HG03095 (cell line): ENCODE measurements around the gene TTC34.

Experiments
- ATAC-seq: cut with Tn5 transposase; IDR thresholded peaks from one replicate; pipeline ENCODE4 v1.9.1; 2021; ENCODE audit warnings: moderate library complexity; ENCODE audit not compliant: unreplicated experiment

The TTC34 gene

DNA sequence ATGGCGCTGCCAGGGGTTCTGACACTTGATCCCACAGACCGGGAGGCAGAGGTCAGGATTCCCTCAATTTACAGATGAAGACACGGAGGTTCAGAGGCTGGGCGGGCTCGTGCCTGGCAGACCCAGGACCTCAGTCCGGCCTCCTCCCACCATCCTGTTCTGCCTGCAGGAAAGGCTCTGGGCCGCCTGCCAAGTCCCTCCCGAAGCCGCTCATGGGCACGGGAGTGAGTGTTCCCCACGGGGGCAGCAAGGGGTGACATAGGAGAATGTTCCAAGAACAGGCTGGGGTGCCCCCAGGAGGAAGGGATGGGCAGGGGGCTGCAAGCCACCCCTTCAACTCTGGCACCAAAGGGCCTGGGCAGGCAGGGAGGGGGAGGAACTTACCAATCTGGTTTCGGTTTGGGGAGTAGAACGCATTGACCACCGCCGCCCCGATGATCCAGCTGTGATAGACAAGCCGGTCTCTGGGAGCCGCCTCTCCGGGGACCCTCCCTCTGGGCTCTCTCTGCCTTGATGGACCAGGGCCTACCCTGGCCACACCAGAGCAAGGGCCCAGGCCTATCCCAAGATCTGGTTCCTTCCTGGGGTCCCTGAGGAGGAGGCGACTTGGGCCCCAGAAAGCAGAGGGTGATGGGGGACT is 207.4 kb downstream of the TTC34 start:
- no peak for ATAC-seq

DNA sequence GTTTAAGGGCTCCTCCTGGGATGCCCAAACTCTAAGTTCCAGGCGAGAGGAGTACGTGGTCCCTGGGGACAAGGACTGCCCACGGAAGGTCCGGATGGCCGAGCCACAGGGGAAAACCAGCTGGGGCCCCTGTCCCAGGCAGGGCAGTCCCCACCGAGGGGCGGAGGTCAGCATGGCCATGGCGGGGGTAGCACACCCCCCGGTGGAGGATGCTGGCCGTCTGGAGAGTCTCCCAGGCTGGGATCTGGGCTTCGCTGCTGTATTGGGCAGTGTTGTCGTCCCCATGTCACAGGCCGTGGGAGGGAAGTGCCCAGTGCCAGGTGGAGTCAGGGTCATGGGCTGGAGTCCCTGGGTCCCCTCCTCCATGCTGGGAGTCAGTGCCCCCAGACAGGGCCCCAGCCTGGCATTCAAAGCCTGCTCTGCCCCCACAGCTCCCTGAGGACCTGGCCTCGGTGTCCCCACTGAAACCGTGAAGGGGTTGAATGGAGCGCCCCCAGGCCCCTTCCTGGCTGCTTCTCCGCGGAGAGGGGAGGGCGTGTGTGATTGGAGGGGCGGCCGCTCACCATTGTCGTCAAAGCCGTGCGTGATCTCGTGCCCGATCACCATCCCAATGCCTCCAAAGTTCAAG is 208.1 kb downstream of the TTC34 start:
- no peak for ATAC-seq

DNA sequence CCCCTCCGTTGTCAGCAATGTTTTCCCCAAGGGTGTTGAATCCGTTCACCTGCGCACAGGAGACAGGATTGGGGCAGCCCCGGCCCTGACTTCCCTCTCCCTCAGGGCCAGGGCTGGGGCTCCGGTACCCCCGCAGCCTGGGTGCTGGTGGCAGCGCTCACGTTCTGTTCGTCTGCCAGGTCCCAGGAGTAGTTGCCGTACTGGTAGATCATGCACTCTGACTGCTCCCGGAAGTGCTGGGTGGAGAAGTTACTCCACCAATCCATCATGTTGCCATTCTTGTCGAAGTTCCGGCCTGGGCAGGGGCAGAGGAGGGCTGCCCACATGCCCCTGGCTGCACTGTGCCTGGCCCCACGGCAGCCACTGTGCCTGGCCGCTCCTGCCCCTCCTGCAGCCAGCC is 208.8 kb downstream of the TTC34 start:
- no peak for ATAC-seq

DNA sequence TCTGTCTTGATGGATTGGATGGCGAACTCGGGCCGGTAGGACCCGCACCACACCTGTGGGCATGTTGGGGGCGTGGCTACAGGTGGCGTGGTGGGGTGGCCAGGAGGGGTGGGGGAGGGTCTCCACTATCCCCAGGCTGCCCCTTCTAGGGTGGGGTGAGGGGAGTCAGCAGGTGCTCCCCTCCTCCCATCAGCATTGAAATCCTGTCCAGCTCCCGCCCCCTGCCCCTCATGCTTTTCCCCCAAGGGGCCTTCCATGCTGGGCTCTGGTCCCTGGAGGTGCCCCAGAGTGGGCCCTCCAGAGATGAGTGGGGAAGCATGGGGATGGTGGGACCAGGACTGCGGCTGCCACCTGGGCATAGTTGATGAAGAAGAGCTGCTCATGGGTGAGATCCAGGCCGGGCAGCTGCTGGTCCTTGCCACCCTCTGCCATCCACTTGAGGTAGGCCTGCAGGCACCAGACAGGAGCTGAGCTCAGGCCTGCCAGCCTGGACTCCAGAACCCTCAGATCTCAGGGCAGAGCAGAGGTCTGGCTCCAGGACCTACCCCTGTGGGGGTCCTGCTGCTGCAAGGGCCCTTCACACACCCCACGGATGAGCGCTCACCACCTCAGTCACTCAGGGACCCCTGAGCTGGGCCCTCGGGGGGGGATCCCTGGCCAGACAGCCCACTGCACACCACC is 209.8 kb downstream of the TTC34 start:
- ATAC-seq: no peak

DNA sequence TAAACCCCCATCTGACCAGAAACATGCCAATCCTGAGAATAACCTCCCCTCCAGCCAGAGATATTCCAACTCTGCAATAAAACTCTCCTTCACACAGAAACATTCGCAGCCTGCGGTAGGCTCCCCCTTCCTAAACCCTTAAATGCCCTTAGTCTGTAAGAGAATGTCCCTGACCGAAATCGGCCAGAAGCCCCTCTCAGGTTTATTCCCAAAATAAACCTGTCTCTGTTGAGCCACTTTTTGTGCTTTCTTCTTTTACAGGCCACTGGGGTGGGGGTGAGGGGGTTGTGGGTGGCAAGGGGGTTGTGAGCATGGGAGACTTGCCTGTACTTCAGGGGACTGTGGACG is 210.3 kb downstream of the TTC34 start:
- no peak for ATAC-seq

DNA sequence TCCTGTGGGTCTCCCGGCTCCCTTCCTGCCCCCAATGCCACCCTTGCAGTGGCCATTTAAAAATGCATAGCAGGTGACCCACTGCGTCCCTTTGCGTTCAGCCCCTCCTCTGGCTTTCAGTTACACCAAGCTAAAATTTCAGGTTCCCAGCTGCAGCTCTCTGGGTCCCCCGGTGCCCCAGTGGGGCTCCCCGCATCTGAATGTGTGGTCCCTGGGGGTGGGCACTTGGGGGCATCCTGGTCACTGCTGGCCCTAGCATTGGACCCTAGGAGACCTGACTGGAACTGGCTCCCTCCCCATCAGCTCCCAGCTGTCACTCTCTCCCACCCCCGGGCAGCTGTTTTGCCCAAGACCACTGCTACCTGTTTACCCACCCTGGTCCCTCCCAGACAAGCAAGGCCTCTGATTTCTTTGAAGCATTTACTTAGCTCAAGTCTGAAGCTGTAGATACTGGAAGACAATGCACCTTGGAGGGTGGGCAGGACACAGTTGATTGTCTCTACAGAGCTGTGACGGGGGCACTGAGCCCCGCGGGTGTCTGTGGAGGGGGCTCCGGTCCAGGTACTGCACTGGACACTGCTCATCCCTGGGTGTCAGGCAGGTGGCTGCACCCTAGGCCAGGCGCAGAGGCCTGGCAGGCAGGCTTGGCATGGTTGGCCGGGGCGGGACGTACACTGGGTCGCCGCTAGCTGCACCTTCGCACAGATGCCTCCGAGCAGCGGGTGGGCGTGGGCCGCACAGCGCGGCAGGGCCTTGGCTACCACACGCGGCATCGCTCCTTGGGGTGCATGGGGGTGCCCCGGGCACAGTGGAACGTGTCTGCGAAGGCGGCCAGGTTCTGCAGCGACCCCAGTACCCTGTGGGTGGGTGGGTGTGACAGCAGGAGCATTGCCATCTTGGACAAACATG is 211.0 kb downstream of the TTC34 start:
- ATAC-seq: no peak

DNA sequence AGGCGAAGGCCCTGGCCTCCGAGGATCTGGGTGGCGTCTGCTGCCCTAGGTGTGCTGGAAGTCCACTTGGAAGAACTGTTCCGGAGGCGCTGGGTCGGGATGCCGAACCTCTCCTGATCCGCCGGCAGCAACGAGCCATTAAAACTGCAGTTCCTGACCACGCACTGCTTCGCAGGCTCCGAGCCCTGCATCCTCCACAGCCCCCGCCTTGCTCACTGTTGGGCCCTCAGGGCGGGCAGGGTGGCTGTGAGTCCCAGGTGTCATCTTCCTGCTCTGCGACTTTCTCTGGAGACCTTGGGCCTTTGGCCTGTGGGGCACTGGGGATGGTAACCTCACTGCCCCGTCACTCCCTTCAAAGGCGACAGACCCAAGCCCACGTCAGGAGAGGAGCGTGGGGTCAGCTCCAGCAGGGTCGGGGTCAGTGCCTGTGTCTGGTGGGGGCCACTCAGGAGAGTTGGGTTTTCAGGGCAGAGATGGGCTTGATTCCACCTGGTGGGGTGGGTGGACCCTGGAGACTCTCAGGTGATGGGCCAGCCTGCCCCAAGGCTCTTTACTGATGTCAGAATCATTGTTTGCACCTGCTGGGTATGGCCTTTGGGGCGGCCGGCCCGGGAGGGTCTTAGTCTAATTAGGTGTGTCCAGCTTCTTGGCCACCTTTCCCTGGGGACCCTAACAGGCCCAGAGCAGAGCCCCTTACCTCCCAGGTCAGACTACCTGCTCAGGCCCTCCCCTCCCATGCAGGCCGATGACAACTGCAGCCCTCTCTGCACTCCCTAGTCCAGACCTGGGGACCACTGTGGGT is 211.9 kb downstream of the TTC34 start:
- no peak for ATAC-seq

DNA sequence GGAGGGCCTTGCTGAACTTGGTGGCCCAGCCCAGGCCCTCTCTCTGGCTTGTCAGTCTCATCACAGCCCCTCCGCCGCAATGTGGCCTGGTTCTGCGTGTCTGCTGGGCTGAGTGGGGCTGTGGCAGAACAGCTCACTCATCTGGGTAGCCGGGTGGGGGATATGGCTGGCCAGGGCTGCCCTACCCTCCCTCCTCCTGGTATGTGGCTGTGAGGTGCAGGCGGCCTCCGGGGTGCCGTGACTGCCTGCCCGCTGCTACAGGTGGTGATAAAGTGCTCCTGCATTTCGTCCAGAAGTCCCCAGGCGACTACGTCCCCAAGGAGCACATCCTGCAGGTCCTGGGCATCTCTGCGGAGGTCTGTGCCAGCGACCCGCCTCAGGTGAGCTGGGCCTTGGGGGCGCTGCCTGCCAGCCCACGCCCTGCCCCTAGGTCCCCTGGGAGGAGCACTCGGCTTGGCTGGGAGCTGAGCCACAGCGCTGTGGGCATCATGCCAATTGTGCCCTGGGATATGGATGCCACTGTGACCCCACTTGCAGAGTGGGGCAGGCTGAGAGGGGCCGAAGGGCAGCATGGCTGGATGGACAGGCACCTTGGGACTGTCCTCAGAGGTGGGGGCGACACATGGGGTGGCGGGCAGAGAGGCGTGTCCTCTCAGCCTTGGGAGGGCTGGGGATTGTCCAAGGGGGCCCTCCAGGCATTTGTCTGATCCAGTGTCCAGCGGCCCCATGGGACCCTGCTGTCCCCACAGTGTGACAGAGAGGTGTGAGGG is 212.6 kb downstream of the TTC34 start:
- no peak for ATAC-seq

DNA sequence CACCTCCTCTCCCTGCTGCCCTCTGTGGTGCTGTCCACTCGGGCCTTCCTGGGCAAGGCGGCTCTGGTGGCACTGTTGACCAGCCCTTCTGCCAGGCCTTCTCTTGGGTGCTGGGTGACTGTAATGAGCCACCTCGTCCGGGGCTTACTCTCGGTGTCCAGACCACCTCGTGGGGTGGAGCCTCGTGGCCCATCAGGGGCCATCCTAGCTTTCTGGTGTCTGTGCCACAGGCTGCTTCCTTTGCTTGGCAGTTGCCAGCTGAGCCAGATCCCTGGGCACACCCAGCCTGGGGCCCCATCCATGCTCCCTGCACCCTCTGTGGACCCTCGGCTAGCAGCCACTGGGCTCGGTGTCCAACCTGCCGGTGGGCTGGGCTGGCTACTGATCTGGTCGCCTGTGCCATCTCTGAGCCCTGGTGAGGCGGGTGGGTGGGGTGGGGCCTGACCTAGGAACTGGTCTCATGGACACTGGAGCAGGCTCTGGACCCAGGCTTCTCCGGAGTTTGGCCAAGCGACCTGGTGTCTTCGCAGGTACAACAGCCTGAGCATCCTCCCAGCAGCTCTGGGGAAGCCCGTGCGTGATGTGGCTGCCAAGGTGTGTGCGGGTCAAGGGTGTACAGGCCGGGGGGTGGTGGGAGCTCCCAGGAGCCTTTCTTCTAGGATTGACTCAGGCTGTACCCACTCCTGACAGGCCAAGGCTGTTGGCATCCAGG is 213.5 kb downstream of the TTC34 start:
- no peak for ATAC-seq

DNA sequence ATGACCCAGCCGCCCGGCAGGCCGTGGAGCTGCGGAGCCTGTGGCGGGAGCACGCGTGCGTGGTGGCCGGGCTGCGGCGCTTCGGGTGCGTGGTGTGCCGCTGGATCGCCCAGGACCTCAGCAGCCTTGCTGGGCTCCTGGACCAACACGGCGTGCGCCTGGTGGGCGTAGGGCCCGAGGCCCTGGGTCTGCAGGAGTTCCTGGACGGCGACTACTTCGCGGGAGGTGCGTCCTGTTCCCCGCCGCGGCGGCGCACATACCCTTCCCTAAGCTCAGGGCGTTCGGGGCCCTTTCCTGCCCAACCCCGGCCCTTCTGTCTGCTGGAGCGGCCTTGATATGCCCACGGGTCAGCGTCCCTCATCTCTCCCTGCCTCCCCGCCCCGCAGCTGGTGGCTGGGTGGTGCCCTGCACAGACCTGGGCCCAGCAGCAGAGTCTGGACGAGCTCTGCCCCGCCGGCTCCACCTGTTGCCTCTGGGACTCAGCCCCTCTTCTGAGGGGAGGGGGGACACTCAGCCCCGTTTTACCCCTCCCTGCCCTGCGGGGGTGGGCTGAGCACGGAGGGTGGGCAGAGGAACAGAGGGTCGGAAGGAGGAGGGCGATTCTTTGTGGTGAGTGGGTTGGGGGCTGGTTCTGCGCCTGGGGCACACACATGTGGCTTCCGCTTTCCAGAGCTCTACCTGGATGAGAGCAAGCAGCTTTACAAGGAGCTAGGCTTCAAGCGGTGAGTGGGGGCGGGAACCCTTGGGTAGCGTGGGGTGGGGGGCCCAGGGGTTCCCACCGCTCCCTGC is 214.2 kb downstream of the TTC34 start:
- ATAC-seq: peak; percentile 1

DNA sequence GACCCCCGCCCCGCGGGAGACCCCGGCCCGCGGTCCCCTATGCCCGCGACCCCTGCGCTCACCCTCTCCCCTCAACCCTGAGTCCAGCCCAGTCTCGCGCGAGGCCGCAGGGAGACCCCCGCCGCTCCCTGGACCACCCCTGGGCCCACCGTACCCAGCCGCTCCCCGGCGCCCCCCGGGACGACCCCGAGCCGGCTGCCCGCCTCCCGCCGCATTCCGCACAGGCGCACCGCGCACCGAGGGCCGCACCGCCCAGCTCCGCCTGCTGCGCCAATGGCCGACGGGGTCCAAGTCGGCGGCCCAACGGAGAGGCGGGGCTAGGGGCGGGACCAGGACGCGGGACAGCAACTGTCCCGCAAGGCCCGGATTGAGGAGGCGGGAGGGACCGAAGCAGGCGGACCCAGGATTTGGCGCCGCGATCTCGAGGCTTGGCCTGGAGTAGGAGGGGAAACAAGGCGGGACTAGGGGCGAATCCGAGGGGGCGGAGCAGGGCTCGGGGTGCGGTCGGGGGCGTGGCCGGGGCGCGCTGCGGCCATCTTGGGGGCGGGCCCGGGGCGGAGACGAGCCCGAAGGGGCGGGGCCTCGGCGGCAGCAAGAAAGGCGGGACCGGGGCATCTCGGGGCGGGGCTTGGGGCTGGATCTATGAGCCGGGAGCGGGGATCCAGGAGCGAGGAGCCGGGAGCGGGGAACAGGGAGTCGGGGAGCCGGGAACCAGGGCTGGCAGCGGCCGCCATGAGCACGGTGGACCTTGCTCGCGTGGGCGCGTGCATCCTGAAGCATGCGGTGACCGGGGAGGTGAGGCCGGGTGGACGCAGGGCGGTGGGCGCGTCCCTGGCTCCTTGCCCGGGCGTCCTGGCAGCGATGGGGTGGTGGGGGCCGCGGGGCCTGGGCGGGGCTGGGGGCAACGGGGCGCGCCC is 215.1 kb downstream of the TTC34 start, which contains the start of gene PRXL2B:
Gene PRXL2B, plus strand, starts transcription at position 624 of the 917 bp plus-strand sequence. Its CDS starts 109 bp downstream, at position 733.
- peak; percentile 54 for ATAC-seq
